ENCODE results near the gene DDI1.

- no peak for TF ChIP-seq CTCF (IDR thresholded peaks at IDR 0.05)
- TF ChIP-seq POLR2A (IDR thresholded peaks at IDR 0.05), result no peak
Observed at GRCh38 chr11:104075706-104076105, 39.3 kb downstream of the DDI1 start.

Measured in heart left ventricle (tissue), 13 donors.